SK-MEL-5 (cell line): ENCODE data around the gene A3GALT2. TPM values are rescaled to one million over a fixed set of nuclear protein-coding genes. Genes with fewer than 3 reads are reported as not detected.
"Not testable (repeated sequence)": the region's sequence is repeated elsewhere in the genome, so short reads cannot be mapped to it uniquely, and the experiment has no call there.

Experiments
- DNase-seq: peaks from one replicate; pipeline ENCODE4 v3.0.0-alpha.2; 2016; ENCODE audit warnings: low read depth, low spot score
- in situ Hi-C: cut with HindIII; loops from 2 replicates; pipeline ENCODE4 v1.10.0; 2016; ENCODE audit warnings: low sequenced_read_pairs, high pct_unique_total_duplicates, low pct_unique_long_range_greater_than_20kb
- total RNA-seq: library from RNA; depleted of rRNA; stranded (reverse); fragments of >200 nt; shearing (Covaris generic); gene quantifications from 2 replicates; pipeline ENCODE4 v1.2.3, GENCODE V29; 2014

The A3GALT2 gene
- total RNA-seq, 1 experiment from 2014 or later, result not detected

GRCh38 chr1:33323663-33324477 is 3.0 kb upstream of the A3GALT2 start:
- no peak for DNase-seq
- in situ Hi-C loops, result no loop called here

DNA sequence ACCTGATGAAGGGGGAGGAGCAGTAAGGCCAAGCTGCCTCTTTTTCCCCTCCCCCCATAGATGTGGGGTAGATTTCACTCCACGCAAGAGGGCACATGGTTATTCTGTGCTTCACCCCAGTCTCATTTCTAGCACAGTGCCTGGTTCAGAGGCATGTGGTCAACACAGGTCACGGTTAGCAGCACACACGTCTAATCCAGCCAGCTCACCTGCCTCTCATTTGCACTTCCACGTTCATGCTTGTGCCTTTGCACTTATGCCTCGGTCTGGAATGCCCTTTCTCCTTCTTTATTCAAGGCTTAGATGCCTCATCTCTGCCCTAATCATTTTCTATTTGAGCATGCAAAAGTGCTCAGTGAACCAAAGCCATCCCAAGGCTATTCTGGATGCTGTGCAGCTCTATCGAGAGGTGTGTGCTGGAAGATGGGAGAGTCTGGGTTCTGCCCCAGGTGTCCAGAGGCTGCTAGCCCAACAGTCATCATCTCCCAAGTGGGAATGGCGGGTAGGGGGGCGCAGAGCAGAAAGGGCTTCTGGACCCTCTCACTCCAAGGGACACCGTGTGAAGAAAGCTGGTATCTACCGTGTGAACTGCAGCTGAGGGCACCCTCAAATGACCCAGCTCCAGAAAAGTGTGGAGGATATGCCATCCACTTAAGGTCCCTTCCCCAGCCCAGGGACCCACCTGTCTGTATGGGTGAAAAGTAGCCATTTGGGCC is 2.1 kb upstream of the A3GALT2 start:
- in situ Hi-C loops, result no loop called here
- DNase-seq, result no peak

DNA sequence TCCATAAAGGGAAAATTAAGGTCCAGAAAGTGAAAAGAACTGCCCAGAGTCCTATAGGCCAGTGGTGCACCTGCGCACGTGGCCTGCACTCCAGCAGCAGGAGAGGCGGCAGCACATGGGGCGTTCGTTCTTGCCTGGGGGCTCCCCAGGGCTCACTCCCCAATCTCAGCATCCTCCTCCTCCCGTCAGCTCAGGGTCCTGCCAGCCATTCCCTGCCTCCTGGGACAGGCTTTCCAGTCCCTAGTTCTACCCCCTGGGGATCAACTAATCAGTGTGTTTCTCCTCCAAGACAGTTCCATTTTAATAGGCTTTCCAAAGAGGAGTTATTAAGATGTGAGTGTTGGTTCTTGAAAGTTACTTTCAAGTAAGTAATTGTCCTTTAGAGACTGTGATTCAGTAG is 1.2 kb upstream of the A3GALT2 start:
- no peak for DNase-seq
- in situ Hi-C loops, result no loop called here

GRCh38 chr1:33321178-33321577 is 280 bp upstream of the A3GALT2 start:
- DNase-seq, result no peak
- in situ Hi-C loops, result no loop called here

- in situ Hi-C loops, result no loop called here
- DNase-seq, result no peak
These were observed 814 bp downstream of the A3GALT2 start for GRCh38 chr1:33319949-33320618.

- DNase-seq, result no peak
- in situ Hi-C loops, result no loop called here
These were observed 1.5 kb downstream of the A3GALT2 start for GRCh38 chr1:33319186-33319948.

DNA sequence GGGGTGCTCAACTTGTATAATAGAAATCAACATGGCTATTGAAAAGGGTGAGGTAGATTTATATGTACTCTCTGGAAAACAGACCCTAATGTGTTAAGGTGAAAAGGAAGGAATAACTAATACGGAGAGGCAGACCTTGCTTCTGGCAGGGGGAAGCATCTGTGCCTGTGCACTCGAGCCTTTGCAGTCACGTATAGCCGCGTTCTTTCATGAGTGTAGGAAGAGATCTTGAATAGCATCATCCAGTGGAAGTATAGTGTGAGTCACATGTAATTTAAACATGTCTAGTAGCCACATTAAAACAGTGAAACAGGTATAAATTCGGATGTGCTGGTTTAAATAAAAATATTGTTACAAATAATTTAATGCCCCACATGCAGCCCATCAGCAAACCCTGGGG is 3.0 kb downstream of the A3GALT2 start:
- no peak for DNase-seq
- in situ Hi-C loops, result no loop called here

DNA sequence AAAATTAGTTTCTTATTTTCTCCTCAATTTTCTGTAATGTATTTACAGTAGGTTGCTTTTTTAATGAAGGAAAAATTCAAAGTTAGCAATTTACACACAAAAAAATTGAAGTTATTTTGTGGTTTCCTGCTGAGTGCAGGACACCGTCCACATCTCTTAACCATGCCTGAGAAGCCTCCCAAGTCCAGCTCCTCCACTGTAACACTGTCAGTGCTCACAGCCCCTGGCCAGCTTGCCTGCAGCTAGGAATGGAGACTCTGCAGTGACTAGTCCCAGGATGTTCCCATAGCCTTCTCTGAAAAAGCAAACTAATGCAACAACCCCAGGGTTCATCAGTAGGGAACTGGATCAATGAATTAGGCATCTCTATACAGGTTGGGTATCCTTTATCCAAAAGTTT is 3.5 kb downstream of the A3GALT2 start:
- DNase-seq, result no peak
- in situ Hi-C loops, result no loop called here

DNA sequence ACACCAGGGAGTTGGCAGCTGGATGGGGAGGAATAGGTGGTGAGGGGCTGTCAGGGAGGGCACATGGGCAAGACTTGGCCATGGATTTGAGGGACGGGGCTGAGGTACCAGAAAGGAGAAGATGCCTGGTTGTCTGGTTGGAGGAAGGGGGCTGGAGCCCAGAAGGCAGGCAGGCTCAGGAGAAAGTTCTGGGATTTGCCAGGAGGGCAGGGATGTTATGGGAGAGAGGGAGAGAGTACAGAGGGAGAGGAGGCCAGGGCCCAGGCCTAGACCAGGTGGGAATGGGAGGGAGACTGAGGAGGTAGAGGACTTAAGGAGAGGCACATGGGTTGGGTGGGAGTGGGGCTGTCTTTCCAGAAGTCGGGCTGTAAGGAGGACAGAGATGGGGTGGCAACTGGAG is 4.3 kb downstream of the A3GALT2 start:
- DNase-seq, result no peak
- in situ Hi-C loops, result no loop called here

DNA sequence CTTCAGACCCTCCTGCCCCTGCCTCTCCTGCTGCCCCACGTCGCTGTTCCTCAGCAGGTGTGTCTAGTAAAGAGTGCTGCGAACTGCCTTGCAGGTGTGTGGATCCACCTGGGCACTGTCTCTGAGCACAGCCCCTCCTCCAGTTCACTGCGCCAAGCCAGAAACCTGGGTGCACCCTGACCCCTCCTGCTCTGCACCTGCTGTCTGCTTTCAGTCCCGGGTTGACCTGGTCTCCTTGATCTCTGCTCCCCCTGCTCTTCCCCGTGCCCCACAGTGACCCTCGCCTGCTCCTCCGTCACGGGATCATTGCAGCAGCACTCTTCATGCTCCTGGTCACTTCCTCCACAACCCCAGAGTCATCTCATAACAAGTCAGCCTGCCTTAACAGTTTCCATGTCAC is 6.5 kb downstream of the A3GALT2 start:
- no peak for DNase-seq
- in situ Hi-C loops, result no loop called here

GRCh38 chr1:33312413-33312749 is 8.5 kb downstream of the A3GALT2 start:
- no peak for DNase-seq
- in situ Hi-C loops, result no loop called here

DNA sequence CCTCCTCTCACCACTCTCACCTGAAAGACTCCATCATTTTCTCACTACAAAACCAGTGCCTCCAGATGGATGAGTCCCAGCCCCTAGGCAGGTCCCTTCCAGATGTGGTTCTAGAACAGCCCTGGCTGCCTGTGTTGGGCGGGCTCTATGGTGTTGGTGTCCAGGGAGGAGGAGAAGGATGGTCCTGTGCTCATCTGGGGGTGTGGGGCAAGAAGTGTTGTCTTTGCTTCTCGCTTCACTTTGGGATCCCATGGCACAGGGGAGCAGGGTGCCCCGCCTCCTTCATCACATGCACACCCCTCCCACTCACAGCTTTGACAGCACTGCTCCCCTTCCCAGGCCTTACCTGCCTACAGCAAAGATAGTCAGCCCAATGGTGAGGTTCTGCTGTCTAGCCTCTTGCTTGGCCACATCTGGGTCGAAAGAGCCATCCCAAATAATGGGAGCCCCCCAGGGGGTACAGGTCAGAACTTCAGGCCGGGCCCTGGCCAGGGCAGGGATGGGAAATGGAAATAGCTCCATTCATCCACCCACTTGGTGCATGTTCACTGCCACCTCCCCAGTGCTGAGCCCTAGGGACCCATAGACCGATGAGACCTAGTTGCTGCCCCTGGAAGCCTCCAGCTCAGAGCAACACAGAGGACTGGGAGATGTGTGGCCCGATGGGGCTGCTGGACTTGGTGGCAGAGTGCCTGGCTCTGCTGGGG is 9.0 kb downstream of the A3GALT2 start:
- DNase-seq, result no peak
- in situ Hi-C loops, result no loop called here

DNA sequence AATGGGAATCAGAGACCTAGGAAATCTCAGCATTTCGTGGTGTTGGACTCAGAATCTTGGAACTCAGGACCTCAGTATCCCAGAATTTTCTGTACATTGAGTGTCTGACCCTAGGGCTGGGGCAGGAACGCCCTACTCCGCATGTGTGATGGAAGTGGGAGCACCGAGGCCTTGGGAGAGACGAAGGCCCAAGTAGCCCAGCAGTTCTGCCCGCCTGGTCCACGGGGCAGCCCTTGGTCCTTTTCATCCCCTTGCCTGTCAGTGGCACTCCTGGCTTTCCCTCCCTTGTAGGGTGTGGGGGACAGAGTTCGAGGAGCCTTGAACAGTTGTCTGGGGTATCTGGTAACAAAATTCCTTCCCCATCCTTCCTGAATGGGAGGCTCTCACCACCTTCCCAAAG is 10.2 kb downstream of the A3GALT2 start:
- no peak for DNase-seq
- in situ Hi-C loops, result no loop called here

GRCh38 chr1:33309351-33309750 is 11.5 kb downstream of the A3GALT2 start:
- DNase-seq, in situ Hi-C loops: not testable (repeated sequence)

DNA sequence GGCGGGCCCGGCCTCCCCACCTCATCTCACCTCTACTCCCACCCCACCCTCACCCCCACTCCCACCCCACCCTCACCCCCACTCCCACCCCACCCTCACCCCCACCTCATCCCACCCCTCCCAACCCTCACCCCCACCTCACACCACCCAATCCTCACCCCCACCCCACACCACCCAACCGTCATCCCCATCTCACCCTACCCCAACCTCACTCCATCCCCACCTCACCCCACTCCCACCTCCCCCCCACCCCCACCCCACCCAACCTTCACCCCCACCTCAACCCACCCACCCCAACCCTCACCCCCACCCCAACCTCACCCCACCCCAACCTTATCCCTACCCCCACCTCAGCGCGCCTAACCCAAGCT is 13.4 kb downstream of the A3GALT2 start:
- in situ Hi-C loops, result no loop called here
- DNase-seq, result no peak

- no peak for DNase-seq
- in situ Hi-C loops, result no loop called here
These were observed 14.0 kb downstream of the A3GALT2 start for GRCh38 chr1:33306653-33307493.
